Lower leg skin (tissue), 3 donors: ENCODE measurements around the gene RPTOR.

Source experiments
- CTCF ChIP-seq, 3 donors: fragments of 450-650 bp; IDR thresholded peaks; one replicate each; pipeline ENCODE4 v1.5.1; 2016; ENCODE audit warnings: antibody characterized with exemption in 3 of 3, mild to moderate bottlenecking in 3 of 3, moderate library complexity in 2 of 3
- POLR2A ChIP-seq, 2 donors: fragments of 450-650 bp; IDR thresholded peaks; one replicate each; pipeline ENCODE4 v1.6.1; 2016 to 2017; ENCODE audit warnings: antibody characterized with exemption in 2 of 2, mild to moderate bottlenecking in 1 of 2, moderate library complexity in 1 of 2

DNA sequence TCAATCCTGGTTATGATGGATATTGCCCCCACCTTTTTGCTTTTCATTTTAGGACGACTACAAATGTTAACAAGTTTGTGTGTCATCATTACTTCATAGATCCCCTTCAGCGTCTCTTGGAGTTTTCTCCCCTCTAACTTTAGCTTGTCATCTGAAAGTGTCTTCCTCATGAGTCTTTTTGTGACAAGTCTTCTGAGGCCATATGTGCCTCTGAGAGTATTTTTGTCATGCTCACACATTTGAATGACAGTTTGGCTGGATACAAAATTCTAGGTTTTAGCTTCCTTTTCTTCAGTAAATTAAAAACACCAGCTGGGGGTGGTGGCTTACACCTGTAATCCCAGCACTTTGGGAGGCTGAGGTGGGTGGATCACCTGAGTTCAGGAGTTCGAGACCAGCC, 243.2 kb downstream of the RPTOR start:
- TF ChIP-seq CTCF (IDR thresholded peaks at IDR 0.05), result no peak
- no peak for TF ChIP-seq POLR2A (IDR thresholded peaks at IDR 0.05)
